Right lobe of liver (tissue), 4 donors: ENCODE data around the gene ATF7IP.

ENCODE experiments used
- POLR2A ChIP-seq: fragments of 450-650 bp; IDR thresholded peaks from one replicate; pipeline ENCODE4 v1.6.1; 2017; ENCODE audit warnings: antibody characterized with exemption, mild to moderate bottlenecking
- TF ChIP-seq, protein P1 (sequence below), 4 donors: fragments of 200-600 bp in 3 of 4; fragments of 450-650 bp in 1 of 4; IDR thresholded peaks; one replicate each; pipeline versions ENCODE4 v1.5.1 to v1.8.0; 2016 to 2022; ENCODE audit warnings: antibody characterized with exemption in 4 of 4, mild to moderate bottlenecking in 2 of 4
- donor health status: DM: no; HTN: no; CAD: no.
- donor health status: DM: no; HTN: no; CAD: no.
- donor health status: DM: no; HTN: yes; CAD: no.

DNA sequence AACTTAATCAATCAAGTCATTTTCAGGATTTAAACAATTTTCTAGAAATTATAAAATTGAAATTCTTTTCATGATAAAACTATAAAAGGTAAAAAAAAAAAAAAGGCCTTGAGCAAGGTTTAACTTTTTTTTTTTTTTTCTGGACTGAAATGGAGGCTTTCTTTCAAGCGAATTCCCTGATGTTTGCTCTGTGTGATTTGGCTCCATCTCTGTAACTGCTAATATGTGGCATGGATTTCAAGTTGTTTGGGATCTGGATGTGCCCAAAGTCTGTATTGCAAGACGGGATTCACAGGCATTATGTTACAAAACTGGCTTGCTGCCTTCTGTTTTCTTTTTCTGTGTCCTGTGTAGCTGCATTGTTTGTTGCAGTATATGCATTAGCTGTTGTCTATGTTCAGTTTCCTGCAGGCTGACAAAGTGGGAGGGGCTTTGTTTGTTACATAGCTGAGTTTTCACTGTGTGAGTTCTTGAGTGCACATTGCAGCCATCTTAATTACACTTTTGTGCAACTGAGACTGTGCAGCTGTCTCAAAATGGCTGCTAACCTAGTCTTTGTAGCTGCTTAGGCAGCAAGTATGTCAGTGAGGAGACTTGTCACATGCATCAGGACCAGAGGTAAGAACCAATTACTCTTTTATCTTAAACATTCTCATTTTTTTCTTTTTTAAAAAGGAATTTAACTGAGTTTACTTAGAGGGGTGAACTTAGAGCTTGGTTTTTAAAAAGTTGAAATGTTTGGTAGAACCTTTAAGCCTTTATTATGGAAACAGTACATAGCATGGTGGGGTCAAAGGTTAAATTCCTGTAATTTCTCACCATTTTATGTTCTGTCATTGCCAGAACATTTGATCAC, 19.5 kb downstream of the ATF7IP start:
- TF ChIP-seq, protein P1, sequence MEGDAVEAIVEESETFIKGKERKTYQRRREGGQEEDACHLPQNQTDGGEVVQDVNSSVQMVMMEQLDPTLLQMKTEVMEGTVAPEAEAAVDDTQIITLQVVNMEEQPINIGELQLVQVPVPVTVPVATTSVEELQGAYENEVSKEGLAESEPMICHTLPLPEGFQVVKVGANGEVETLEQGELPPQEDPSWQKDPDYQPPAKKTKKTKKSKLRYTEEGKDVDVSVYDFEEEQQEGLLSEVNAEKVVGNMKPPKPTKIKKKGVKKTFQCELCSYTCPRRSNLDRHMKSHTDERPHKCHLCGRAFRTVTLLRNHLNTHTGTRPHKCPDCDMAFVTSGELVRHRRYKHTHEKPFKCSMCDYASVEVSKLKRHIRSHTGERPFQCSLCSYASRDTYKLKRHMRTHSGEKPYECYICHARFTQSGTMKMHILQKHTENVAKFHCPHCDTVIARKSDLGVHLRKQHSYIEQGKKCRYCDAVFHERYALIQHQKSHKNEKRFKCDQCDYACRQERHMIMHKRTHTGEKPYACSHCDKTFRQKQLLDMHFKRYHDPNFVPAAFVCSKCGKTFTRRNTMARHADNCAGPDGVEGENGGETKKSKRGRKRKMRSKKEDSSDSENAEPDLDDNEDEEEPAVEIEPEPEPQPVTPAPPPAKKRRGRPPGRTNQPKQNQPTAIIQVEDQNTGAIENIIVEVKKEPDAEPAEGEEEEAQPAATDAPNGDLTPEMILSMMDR (IDR thresholded peaks at IDR 0.05), result no peak
- no peak for TF ChIP-seq POLR2A
